HS-27A (cell line): ENCODE results near the gene FOXA3.
A peak's percentile ranks its signal among the peaks of the same experiment; 100 is the strongest.
"Not testable (repeated sequence)": the region's sequence is repeated elsewhere in the genome, so short reads cannot be mapped to it uniquely, and the experiment has no call there.

Source experiments
- DNase-seq: peaks from one replicate; pipeline ENCODE4 v3.0.0-alpha.2; 2012; ENCODE audit warnings: low read depth, missing footprints

The FOXA3 gene

DNA sequence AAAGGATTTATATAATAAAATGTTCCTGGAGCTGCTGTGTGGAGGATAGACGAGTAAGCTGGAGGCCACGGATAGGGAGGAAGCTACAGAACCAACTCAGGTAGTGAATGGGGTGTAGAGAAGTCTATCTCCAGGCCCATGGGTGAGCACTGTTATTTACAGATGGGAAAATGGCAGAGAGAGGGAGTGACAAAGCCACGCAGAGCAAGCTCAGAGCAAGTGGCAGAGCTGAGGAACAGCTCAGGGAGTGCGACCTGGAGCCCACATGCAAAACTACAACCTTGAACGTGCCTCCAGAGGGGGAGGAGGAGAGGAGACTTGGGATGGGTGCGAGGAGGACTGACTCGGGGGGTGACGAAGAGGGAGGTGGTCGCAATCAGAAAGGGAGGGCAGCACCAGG, 35.6 kb upstream of the FOXA3 start:
- no peak for DNase-seq

DNA sequence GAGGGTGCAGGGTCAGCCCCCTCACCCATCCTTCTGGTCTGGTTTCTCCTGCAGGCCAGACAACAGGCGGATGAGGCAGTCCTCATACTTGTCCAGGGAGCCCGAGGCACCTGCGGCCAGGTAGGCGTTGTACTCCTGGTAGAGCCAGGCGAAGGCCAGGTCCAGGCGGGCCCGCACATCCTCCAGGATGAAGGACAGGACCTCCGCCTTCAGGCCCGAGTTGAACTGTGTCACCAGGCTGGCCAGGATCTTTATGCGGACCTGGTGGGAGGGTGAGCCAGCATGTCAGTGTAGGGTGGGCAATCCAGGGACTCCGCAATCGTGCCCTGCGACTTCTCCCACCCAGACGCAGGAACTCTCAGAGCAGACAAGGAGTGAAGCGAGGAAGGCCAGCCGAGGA, 35.2 kb upstream of the FOXA3 start:
- DNase-seq = no peak

DNA sequence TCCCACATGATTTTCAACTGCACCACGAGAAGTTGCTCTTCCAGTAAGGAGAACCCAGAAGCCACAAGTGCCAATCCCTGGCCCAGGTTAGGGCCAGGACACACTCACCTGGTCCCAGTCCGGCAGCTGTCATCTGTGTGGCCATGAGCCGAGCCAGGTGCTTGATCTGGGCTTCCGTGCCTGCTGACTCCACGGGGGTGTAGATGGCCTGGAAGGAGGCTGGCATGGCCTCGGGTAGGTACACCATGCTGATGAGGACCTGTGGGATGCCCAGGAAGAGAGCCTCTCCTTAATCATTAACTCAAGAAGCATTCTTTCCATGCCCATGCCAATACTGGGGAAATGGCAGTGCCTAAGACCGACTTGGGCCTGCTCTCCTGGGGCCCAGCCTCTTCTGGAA, 29.2 kb upstream of the FOXA3 start:
- no peak for DNase-seq

DNA sequence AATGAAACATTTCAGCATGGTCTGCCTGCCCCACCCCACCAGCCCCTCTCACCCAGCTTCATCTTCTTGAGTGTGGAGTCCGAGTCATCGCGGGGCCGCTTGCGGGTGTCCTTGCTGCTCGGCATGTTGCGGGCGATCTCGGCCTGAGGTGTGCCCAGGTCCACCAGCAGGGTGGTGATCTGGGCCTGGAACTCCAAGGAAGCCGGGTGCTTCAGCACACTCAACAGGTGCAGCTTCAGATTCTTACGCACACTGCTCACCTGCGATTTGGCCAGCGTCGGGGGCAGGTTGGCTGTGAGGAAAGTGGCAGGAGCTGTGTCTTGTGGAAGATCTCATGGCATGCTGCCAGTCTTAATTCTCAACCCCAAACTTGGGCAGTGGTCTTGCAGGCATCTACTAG, 21.9 kb upstream of the FOXA3 start:
- no peak for DNase-seq

DNA sequence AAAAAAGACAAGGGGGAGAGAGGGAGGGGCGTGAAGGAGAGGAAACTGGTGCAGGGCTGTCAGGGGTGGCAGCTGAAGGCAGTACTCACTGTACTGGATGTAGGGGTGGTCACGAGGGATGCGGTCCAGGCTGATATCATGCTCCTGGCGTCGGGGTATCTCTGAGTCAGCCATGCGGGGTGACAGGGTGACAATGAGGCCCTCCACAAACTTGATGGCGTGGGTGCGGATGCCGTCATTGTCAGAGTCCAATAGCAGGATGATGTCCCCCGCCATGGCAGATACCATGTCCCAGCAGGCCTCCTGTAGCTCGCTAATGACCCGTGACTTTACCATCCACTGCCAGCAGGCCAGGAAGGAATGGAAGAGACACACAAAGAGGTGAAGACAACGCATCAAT, 16.5 kb upstream of the FOXA3 start:
- DNase-seq = no peak

DNA sequence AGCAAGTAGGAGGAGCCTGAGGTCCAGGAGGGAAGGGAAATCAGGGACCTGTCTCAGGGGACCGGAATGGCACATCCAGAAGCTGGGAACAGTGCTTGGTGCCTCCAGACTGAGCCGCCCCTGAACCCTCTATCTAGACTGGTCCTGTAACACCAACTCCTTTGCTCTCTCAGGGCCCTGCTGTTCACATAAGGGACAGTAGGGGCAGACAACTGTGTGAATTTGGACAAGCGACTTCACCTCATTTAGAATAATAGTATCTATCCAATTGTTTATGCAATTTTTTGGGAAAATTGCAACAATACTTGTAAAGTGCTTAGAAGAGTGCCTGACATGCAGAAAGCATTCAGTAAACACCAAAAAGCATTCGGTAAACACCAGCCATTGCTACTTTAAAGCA, 15.2 kb upstream of the FOXA3 start:
- DNase-seq = no peak

DNA sequence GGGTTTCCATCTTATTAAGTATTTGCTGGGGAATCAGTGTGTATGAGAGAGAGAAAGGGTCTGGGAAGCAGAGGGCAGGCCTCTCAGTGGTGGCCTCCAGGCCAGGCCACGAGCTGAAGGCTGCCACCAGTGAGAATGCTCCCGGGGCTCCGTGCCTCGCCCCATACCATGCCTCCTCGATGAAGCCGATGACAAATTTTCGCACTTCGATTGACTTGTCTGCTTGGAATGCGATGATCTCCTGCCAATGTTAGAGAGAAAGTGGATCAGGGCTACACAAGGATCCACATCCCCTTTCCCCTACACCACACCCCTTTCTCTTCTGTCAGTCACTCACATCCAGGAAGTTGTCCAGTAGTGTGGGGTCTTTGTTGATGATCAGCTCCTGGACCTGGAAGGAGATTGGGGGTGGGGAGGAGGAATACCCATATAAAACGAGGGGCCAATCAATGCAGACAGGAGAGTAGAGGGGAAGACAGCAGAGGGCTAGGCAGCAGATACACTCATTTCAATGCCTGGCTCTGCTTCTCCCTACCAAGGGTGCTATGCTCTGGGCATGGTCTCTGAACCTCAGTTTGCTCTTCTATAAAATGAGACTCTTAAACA, 11.9 kb upstream of the FOXA3 start:
- DNase-seq = no peak

DNA sequence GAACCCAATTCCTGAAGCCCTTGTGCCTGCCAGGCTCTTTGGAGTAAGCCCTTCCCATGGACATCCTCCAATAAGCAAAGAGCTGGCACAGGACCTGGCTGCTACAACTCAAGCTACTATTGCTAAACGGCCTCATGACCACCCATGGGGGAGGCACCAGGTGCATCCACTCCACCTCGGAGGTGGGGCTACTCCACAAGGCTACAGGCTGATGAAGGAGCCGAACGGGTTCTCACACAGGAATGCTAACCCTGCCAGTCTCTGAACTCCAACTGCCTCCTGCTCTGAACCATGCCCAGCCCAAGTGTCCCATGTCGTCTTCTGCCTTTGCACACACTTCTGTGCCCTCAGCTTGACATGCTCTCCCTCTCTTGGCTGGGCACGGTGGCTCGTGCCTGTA, 11.1 kb upstream of the FOXA3 start:
- DNase-seq = no peak

DNA sequence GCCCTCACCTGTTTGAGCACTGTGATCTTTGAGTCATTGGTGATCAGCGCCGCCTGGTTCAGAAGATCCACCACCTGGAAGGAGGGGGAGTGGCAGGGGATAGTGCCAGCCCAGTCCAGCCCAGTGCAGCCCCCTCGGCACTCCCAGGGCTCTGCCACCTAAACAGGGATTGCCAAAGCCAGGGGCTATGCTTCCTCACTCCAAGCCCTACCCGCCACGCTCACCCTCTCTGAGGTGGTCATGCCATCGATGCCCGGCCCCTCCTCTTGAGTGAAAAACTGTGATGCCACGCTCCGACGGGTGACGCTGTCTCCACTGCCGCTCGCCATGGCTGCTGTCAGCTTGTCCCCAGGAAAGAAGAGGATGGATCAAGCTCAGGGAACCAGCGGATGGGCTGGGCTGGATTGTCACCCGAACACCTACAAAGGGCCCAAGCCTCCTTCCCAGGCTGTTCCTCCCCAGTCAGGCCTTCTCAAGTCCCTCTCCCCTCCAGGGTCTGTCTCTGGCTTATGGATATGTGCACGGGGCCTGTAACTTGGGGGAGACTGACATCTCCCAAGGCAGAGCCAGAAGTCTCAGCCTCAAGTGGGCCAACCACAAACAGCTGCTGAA, 9.9 kb upstream of the FOXA3 start:
- DNase-seq = no peak

DNA sequence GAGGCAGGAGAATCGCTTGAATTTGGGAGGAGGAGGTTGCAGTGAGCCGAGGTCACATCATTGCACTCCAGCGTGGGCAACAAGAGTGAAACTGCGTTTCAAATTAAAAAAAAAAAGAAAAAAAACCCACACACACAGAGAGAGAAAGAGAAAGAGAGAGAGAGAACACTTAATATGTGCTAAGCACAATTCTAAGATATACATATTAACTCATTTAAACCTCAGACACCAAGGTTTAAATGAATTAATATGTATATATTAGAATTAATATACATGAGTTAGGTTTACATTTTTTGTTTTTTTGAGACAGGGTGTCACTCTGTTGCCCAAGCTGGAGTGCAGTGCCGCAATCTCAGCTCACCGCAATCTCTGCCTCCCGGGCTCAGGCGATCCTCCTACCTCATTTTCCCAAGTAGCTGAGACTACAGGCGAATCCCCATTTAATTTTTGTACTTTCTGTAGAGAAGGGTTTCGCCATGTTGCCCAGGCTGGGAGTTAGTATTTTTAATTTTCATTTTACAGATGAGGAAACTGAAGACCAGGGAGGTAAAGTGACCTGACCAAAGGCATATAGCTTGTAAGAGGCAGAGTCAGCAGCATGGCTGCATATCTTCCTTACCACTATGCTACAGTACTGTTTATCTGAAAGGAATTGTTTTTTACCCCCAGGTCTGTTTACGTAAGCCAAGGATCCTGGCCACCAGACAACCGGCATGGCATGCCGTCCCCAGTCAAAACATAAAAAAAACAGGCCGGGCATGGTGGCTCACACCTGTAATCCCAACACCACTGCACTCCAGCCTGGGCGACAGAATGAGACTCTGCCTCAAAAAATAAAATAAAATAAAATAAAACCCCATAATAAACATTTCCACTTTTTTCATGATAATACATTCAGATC, 3.5 kb upstream of the FOXA3 start:
- no peak for DNase-seq

DNA sequence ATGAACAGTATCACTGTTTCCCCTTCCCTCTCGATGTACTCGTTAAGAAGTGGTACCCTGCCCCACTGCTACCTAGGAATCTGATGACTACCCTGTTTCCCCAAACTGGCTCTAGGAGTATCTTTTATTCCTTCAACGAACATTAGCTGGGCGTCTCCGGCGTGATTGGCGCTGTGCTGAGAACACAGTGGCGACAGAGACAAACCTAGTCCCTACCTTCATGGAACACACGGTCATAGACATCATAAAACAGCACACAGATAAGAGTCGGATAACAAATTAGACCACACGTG, 1.9 kb upstream of the FOXA3 start:
- no peak for DNase-seq

DNA sequence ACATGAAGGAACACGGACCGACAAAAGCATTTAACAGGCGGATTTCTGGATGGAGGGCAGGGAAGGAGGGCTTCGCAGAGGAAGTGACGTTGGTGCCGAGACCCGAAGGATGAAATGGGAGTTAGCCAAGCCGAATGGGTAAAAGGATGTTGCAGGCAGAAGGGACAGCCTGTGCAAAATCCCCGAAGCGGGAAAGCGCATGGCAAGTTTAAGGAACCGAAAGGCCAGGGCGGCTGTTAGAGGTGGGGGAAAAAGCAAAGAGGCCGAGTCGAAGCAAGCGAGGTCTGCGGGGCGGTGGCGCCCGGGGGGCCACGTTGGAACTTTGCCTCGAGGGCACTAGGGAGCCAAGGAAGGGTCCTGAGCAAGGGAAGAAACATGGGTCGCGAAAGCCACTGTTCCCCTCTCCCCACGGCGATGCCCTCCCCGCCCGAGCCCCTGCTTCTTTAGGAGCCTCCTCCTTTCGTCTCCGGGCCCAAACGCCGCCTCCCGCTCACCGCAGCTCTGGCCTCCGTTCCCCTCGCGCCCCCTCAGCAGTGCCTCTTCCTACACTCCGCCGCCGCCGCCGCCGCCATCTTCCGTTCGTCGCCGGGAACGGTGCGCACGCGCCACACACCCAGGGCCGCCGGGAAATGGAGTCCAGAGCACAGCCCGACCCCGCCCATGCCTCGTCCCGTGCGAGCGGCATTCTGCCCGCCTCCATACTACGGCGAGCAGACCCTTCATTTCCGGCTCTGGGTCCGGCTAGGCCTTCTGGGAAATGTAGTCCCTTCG, 1.4 kb upstream of the FOXA3 start, which contains the start of gene SYMPK:
Gene SYMPK (minus strand): TSS at position 584 of the 771 bp plus-strand sequence. CDS start 8,652 bp downstream, outside the sequence.
- DNase-seq = peak; percentile 95

DNA sequence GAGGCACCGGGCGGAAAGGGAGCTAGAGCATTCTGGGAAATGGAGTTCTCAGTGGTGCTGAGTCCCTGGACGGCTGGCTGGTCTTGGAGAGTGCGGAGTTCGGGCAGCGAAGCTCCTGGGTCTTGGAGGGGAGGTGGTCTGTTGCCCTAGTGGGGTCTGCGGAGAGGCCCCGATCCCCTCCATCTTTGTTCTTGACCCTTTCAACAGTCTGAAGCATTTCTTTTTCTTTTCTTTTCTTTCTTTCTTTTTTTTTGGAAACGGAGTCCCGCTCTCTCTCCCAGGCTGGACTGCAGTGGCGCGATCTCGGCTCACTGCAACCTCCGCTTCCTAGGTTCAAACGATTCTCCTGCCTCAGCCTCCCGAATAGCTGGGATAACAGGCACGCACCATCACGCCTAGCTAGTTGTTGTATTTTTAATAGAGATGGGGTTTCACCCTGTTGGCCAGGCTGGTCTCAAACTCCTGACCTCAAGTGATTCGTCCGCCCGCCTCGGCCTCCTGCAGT, 739 bp upstream of the FOXA3 start:
- DNase-seq = no peak

DNA sequence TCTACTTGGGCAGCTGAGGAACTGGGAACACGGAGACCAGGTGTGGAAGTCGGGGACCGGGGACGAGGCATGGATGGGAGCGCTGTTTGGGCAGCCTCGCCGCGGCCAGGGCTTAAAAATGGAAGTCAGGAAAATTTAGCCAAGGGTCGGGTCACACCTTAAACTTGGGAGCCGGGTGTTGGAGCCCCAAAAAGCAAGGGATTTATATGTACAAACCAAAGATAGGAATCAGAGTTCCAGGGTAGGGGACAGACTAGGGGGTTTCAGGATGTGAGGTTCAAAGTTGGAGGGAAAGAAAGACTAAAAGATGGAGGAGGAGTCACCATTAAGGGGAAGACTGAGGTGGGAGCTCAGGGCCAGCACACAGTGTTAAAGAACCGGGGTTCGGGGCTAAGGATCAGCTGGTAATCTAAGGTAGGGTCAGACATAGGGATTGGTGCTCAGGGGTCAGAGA, 530 bp downstream of the FOXA3 start:
- no peak for DNase-seq

DNA sequence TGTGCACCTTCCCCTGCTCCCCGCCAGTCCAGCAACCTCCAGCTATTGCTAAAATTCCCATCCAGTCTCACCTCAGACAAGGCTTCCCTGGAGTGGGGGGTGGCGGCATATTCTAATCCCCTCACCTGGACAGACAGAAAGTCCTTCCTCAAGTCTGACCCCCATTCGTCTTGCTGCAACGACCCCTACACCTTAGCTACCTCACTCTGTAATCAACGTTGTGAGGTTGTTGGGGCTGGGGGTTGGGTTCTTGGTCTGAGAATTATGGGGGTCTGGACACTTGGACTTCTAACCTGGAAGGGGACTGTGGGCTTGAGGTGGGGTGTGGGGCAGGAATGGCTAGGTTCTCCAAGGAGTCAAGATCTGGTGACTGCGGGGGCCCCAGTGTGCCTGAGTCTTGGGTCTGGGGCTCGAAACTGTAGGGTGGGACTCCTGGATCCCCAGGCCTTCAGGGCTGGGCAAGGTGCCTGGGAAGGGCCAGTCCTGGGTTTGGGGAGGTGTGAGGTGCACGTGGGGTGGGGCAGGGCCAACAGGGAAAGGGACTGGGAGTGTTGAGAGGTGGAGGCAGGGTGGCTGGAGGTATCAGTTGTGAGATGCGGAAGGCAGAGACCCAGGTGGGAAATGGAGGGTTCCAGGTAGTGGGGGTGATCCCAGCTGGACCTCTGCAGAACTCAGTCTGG, 1.3 kb downstream of the FOXA3 start:
- DNase-seq = no peak

DNA sequence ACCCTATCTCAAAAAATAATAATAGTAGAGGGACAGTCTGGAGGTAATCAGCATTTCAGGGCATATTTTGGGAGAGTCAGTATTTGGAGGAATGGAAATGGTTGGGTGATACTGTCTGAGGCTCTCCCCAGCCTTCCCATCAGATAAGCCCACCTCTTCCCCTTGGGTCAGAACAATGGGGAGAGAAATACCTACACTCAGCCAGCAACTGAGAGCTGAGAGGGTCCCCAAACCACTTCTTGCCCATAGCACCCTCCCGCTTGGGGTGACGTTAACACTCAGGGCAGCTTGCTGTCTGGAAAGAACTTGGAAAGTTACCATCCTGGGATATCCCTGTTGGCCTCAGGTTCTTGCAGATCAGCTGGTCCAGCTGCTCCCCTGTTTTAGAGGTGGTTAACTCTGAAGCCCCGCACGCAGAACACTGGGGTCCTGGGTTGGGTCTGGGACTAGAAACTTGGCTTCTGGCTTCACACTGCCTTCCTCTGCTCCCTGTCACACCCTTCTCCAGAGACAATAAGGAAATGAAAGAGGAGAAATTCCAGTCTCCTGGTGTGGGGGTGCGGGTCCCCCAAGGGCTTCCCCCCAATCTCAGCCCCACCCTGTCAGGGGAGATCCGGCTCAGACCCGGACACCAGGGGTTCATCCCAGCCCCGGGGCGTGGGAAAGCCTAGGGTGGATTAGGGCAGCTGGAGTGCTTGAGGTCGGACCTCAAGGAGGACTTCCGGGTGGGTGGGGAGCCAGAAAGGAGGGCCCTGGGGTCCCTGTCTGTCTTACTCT, 2.5 kb downstream of the FOXA3 start:
- no peak for DNase-seq

DNA sequence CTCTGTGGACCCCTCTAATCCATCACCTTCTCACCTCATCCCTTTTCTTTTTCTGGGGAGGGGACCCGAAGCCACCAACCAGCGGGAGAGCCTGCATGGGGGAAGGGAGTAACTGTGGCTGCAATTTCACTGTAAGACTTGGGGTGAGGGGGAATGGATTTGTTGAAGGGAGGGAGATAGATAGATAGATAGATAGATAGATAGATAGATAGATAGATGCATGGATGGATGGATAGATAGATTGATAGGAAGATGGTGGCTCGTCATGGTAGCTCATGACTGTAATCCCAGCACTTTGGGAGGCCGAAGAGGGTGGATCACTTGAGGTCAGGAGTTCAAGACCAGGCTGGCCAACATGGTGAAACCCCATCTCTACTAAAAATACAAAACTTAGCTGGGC, 3.1 kb downstream of the FOXA3 start:
- DNase-seq = not testable (repeated sequence)

DNA sequence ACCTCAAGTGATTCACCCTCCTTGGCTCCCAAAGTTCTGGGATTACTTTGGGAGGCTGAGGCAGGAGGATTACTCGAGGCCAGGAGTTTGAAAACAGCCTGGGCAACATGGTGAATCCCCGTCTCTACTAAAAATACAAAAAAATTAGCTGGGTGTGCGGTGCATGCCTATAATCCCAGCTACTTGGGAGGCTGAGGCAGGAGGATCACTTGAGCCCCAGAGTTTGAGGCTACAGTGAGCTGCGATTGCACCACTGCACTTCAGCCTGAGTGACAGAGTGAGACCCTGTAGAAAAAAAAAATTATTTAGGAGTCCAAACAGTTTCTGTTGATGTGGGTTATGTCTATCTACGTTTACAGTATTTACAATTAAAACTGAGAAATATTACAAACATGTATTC, 6.7 kb downstream of the FOXA3 start:
- no peak for DNase-seq

DNA sequence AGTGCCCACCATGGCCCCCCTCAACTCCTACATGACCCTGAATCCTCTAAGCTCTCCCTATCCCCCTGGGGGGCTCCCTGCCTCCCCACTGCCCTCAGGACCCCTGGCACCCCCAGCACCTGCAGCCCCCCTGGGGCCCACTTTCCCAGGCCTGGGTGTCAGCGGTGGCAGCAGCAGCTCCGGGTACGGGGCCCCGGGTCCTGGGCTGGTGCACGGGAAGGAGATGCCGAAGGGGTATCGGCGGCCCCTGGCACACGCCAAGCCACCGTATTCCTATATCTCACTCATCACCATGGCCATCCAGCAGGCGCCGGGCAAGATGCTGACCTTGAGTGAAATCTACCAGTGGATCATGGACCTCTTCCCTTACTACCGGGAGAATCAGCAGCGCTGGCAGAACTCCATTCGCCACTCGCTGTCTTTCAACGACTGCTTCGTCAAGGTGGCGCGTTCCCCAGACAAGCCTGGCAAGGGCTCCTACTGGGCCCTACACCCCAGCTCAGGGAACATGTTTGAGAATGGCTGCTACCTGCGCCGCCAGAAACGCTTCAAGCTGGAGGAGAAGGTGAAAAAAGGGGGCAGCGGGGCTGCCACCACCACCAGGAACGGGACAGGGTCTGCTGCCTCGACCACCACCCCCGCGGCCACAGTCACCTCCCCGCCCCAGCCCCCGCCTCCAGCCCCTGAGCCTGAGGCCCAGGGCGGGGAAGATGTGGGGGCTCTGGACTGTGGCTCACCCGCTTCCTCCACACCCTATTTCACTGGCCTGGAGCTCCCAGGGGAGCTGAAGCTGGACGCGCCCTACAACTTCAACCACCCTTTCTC, 8.2 kb downstream of the FOXA3 start:
- no peak for DNase-seq

DNA sequence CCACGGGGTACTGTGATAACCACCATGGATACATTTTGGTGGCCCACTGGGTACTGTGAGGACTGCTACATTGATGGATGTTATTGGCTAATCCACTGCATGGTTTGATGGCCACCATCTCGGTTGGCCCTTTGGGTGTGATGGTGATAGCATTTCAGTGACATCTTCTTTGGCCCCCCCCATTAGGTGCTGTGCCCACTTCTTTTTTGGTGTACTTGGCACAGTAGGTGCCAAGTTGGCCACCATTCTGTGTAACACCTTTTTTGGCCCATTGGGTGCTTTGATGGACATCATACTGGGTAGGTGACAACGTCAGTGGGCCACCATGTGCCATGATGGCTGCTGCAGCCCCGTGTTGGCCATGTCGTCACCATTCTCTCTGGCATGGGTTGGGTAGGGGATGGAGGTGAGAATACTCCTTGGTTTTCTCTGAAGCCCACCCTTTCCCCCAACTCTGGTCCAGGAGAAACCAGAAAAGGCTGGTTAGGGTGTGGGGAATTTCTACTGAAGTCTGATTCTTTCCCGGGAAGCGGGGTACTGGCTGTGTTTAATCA, 9.2 kb downstream of the FOXA3 start:
- no peak for DNase-seq
